Measurements from ENCODE around the gene TP53TG5.

Gene TP53TG5

GRCh38 chr20:45395114-45395415, 16.9 kb upstream of the TP53TG5 start:
- Mint-ChIP-seq H3K9me3 (no peaks in the 10 kb centered on the region), H3K27ac (ENCODE audit: low read depth) (no peak overlapping the region), H3K4me3 (no peak overlapping the region), H3K27me3 (no peaks in the 10 kb centered on the region), H3K36me3 (ENCODE audit: insufficient read depth) (peaks cover 8% of the 10 kb centered on the region), H3K4me1 (peaks cover under 1% of the 10 kb centered on the region)
- DNase-seq (ENCODE audit: low spot score in 2 of 2) (no peak), ATAC-seq (replicated peaks; ENCODE audit: extremely low read depth, poor library complexity, severe bottlenecking) (no peak)

GRCh38 chr20:45394221-45395113, 16.3 kb upstream of the TP53TG5 start:
- Mint-ChIP-seq H3K4me3 (no peak overlapping the region), H3K27ac (ENCODE audit: low read depth) (no peak overlapping the region), H3K36me3 (ENCODE audit: insufficient read depth) (peaks cover 8% of the 10 kb centered on the region), H3K27me3 (no peaks in the 10 kb centered on the region), H3K9me3 (no peaks in the 10 kb centered on the region), H3K4me1 (peaks cover 5% of the 10 kb centered on the region)
- DNase-seq (ENCODE audit: low spot score in 2 of 2): no peak
- no peak for ATAC-seq (replicated peaks; ENCODE audit: extremely low read depth, poor library complexity, severe bottlenecking)

- Mint-ChIP-seq H3K36me3 (ENCODE audit: insufficient read depth) (peaks cover 11% of the 10 kb centered on the region), H3K27ac (ENCODE audit: low read depth) (no peak overlapping the region), H3K4me1 (peaks cover 10% of the 10 kb centered on the region), H3K27me3 (no peaks in the 10 kb centered on the region), H3K9me3 (no peaks in the 10 kb centered on the region), H3K4me3 (no peak overlapping the region)
- ATAC-seq (replicated peaks; ENCODE audit: extremely low read depth, poor library complexity, severe bottlenecking) (no peak), DNase-seq (ENCODE audit: low spot score in 2 of 2) (no peak)
Measured at GRCh38 chr20:45392733-45393132, 14.6 kb upstream of the TP53TG5 start.

GRCh38 chr20:45391559-45391958, 13.4 kb upstream of the TP53TG5 start:
- H3K4me1 Mint-ChIP-seq: peaks cover 10% of the 10 kb centered on the region
- ATAC-seq (replicated peaks; ENCODE audit: extremely low read depth, poor library complexity, severe bottlenecking) (no peak), DNase-seq (ENCODE audit: low spot score in 2 of 2) (no peak)
- H3K9me3 Mint-ChIP-seq: no peaks in the 10 kb centered on the region
- peak overlapping the region; percentile 29 for H3K27ac Mint-ChIP-seq (ENCODE audit: low read depth)
- no peak overlapping the region for H3K4me3 Mint-ChIP-seq
- peaks cover 11% of the 10 kb centered on the region for H3K36me3 Mint-ChIP-seq (ENCODE audit: insufficient read depth)
- no peaks in the 10 kb centered on the region for H3K27me3 Mint-ChIP-seq

GRCh38 chr20:45390931-45391330, 12.8 kb upstream of the TP53TG5 start:
- H3K27me3 Mint-ChIP-seq: no peaks in the 10 kb centered on the region
- DNase-seq (ENCODE audit: low spot score in 2 of 2) (no peak), ATAC-seq (replicated peaks; ENCODE audit: extremely low read depth, poor library complexity, severe bottlenecking) (no peak)
- no peaks in the 10 kb centered on the region for H3K9me3 Mint-ChIP-seq
- H3K4me1 Mint-ChIP-seq: peaks cover 10% of the 10 kb centered on the region
- no peak overlapping the region for H3K4me3 Mint-ChIP-seq
- no peak overlapping the region for H3K27ac Mint-ChIP-seq (ENCODE audit: low read depth)
- H3K36me3 Mint-ChIP-seq (ENCODE audit: insufficient read depth): peaks cover 11% of the 10 kb centered on the region

- no peaks in the 10 kb centered on the region for H3K27me3 Mint-ChIP-seq
- ATAC-seq (replicated peaks; ENCODE audit: extremely low read depth, poor library complexity, severe bottlenecking) (no peak), DNase-seq (ENCODE audit: low spot score in 2 of 2) (no peak)
- H3K9me3 Mint-ChIP-seq: no peaks in the 10 kb centered on the region
- H3K4me1 Mint-ChIP-seq: peaks cover 10% of the 10 kb centered on the region
- H3K36me3 Mint-ChIP-seq (ENCODE audit: insufficient read depth): peaks cover 11% of the 10 kb centered on the region
- no peak overlapping the region for H3K4me3 Mint-ChIP-seq
- no peak overlapping the region for H3K27ac Mint-ChIP-seq (ENCODE audit: low read depth)
Measured at GRCh38 chr20:45387274-45387673, 9.1 kb upstream of the TP53TG5 start.

- Mint-ChIP-seq H3K4me3 (no peak overlapping the region), H3K9me3 (no peaks in the 10 kb centered on the region), H3K4me1 (peaks cover 22% of the 10 kb centered on the region), H3K27ac (ENCODE audit: low read depth) (no peak overlapping the region), H3K27me3 (no peaks in the 10 kb centered on the region), H3K36me3 (ENCODE audit: insufficient read depth) (peaks cover 9% of the 10 kb centered on the region)
- ATAC-seq (replicated peaks; ENCODE audit: extremely low read depth, poor library complexity, severe bottlenecking) (no peak), DNase-seq (ENCODE audit: low spot score in 2 of 2) (no peak)
Measured at GRCh38 chr20:45377269-45377668, 856 bp downstream of the TP53TG5 start.

GRCh38 chr20:45374966-45375365, 3.2 kb downstream of the TP53TG5 start:
- Mint-ChIP-seq H3K36me3 (ENCODE audit: insufficient read depth) (peaks cover 7% of the 10 kb centered on the region), H3K27ac (ENCODE audit: low read depth) (peak overlapping the region; percentile 74), H3K4me3 (no peak overlapping the region), H3K27me3 (no peaks in the 10 kb centered on the region), H3K9me3 (no peaks in the 10 kb centered on the region), H3K4me1 (peaks cover 37% of the 10 kb centered on the region)
- DNase-seq (ENCODE audit: low spot score in 2 of 2) (no peak), ATAC-seq (replicated peaks; ENCODE audit: extremely low read depth, poor library complexity, severe bottlenecking) (no peak)

- peak overlapping the region; percentile 74 for H3K27ac Mint-ChIP-seq (ENCODE audit: low read depth)
- peak overlapping the region; percentile 84 for H3K4me3 Mint-ChIP-seq
Measured at GRCh38 chr20:45374101-45374467, 4.0 kb downstream of the TP53TG5 start.

GRCh38 chr20:45373353-45374100, 4.6 kb downstream of the TP53TG5 start:
- Mint-ChIP-seq H3K27me3 (no peaks in the 10 kb centered on the region), H3K4me1 (peaks cover 41% of the 10 kb centered on the region), H3K27ac (ENCODE audit: low read depth) (peak overlapping the region; percentile 74), H3K9me3 (no peaks in the 10 kb centered on the region), H3K36me3 (ENCODE audit: insufficient read depth) (peaks cover 10% of the 10 kb centered on the region), H3K4me3 (peak overlapping the region; percentile 84)
- ATAC-seq (replicated peaks; ENCODE audit: extremely low read depth, poor library complexity, severe bottlenecking) (peak; percentile 88), DNase-seq (ENCODE audit: low spot score in 2 of 2) (peak; percentile 83)

More at GRCh38 chr20:45374101-45374467, 4.0 kb downstream of the TP53TG5 start:
- Mint-ChIP-seq H3K4me1 (peaks cover 37% of the 10 kb centered on the region), H3K36me3 (ENCODE audit: insufficient read depth) (peaks cover 7% of the 10 kb centered on the region), H3K9me3 (no peaks in the 10 kb centered on the region), H3K27me3 (no peaks in the 10 kb centered on the region)
- DNase-seq (ENCODE audit: low spot score in 2 of 2) (no peak), ATAC-seq (replicated peaks; ENCODE audit: extremely low read depth, poor library complexity, severe bottlenecking) (no peak)

- ATAC-seq (replicated peaks; ENCODE audit: extremely low read depth, poor library complexity, severe bottlenecking) (no peak), DNase-seq (ENCODE audit: low spot score in 2 of 2) (no peak)
- H3K27me3 Mint-ChIP-seq: no peaks in the 10 kb centered on the region
- H3K36me3 Mint-ChIP-seq (ENCODE audit: insufficient read depth): peaks cover 17% of the 10 kb centered on the region
- H3K4me3 Mint-ChIP-seq: peak overlapping the region; percentile 84
- peak overlapping the region; percentile 74 for H3K27ac Mint-ChIP-seq (ENCODE audit: low read depth)
- H3K9me3 Mint-ChIP-seq: no peaks in the 10 kb centered on the region
- peaks cover 48% of the 10 kb centered on the region for H3K4me1 Mint-ChIP-seq
Measured at GRCh38 chr20:45372646-45373352, 5.3 kb downstream of the TP53TG5 start.

- H3K4me1 Mint-ChIP-seq: peaks cover 53% of the 10 kb centered on the region
- DNase-seq (ENCODE audit: low spot score in 2 of 2): no peak
- H3K36me3 Mint-ChIP-seq (ENCODE audit: insufficient read depth): peaks cover 20% of the 10 kb centered on the region
- peak overlapping the region; percentile 74 for H3K27ac Mint-ChIP-seq (ENCODE audit: low read depth)
- H3K9me3 Mint-ChIP-seq: no peaks in the 10 kb centered on the region
- peak overlapping the region; percentile 49 for H3K4me3 Mint-ChIP-seq
- no peaks in the 10 kb centered on the region for H3K27me3 Mint-ChIP-seq
- ATAC-seq (replicated peaks; ENCODE audit: extremely low read depth, poor library complexity, severe bottlenecking): no peak
Measured at GRCh38 chr20:45372241-45372640, 5.9 kb downstream of the TP53TG5 start.

Measured in central memory CD8-positive, alpha-beta T cell (primary cell).